ENCODE measurements around the gene DUOX1. TPM values are rescaled to one million over a fixed set of nuclear protein-coding genes. Genes with fewer than 3 reads are reported as not detected.

DUOX1 gene
- polyA plus RNA-seq, 1 of the 3 experiments (the other 2 are of a cell fraction) = not detected

GRCh38 chr15:45168751-45169551 lies 39.2 kb downstream of the DUOX1 start:
- TF ChIP-seq ZBTB33 (IDR thresholded peaks at IDR 0.05; ENCODE audit: borderline replicate concordance, low read depth) = no peak
- 0 out of 2 replicates have a peak, but pooled peaks have one; percentile 22 for TF ChIP-seq MXI1 (IDR thresholded peaks at IDR 0.05; ENCODE audit: low read depth, low read length)
- no peak for TF ChIP-seq PBX3 (IDR thresholded peaks at IDR 0.05)
- Histone ChIP-seq H3K27me3 (ENCODE audit: insufficient read depth) (no peaks in the 10 kb centered on the region), H4K20me1 (ENCODE audit: insufficient read depth) (no peaks in the 10 kb centered on the region), H3F3A (replicated peaks; ENCODE audit: insufficient read depth) (peaks cover 6% of the 10 kb centered on the region), H3K9me3 (no peaks in the 10 kb centered on the region), H3K4me1 (ENCODE audit: control insufficient read depth in 1 of 2, insufficient read depth in 2 of 2, low read depth in 1 of 2, low read length in 1 of 2) (peaks cover 11 to 71% of the 10 kb centered on the region in 2 experiments), H3K4me2 (no peak overlapping the region), H3K9me2 (no peaks in the 10 kb centered on the region), H3K79me2 (ENCODE audit: insufficient read depth) (peaks cover 10% of the 10 kb centered on the region; the same call in 1 of the 2 replicates), H3K27ac (ENCODE audit: low read depth in 2 of 2, low read length in 1 of 2) (peak overlapping the region; percentile 28 to 100; a peak in 3 of 4 replicates), H2AFZ (ENCODE audit: low read depth) (no peak overlapping the region), H3K4me3 (ENCODE audit: low read depth in 2 of 2, low read length in 1 of 2) (no peak overlapping the region; a peak in 1 of 4 replicates), H3K36me3 (replicated peaks in 1 of 2; ENCODE audit: control insufficient read depth in 1 of 2, insufficient read depth in 2 of 2, low read length in 1 of 2) (peaks cover 0 to 2% of the 10 kb centered on the region in 2 experiments), H3K9ac (no peak overlapping the region)
- peak; percentile 82 for DNase-seq
- WGBS (ENCODE audit: low lambda C conversion rate) = 70% methylated on average over 9 of the region's 9 CpGs
- ChIA-PET CTCF (interaction anchor here (0.7 to 5.9 kb wide), 12 partner anchors 11 to 321 kb away, joined by 3 to 31 read pairs (median 9); partner anchors contain the start of gene SHF), POLR2A (interaction anchor here (0.8 to 5.9 kb wide), 7 partner anchors 8 to 110 kb away, joined by 3 to 97 read pairs (median 6); partner anchors contain the start of gene SHF)

GRCh38 chr15:45169608-45170480 lies 40.0 kb downstream of the DUOX1 start:
- Histone ChIP-seq H4K20me1 (ENCODE audit: insufficient read depth) (no peaks in the 10 kb centered on the region), H3K27me3 (ENCODE audit: insufficient read depth) (no peaks in the 10 kb centered on the region), H3F3A (replicated peaks; ENCODE audit: insufficient read depth) (peaks cover 6% of the 10 kb centered on the region), H3K9ac (no peak overlapping the region), H2AFZ (ENCODE audit: low read depth) (no peak overlapping the region), H3K4me3 (ENCODE audit: low read depth in 2 of 2, low read length in 1 of 2) (no peak overlapping the region; a peak in 1 of 4 replicates), H3K4me2 (no peak overlapping the region), H3K9me2 (no peaks in the 10 kb centered on the region), H3K79me2 (ENCODE audit: insufficient read depth) (peaks cover 10% of the 10 kb centered on the region; the same call in 1 of the 2 replicates), H3K27ac (ENCODE audit: low read depth in 2 of 2, low read length in 1 of 2) (peak overlapping the region; percentile 28 to 100; a peak in 3 of 4 replicates), H3K36me3 (replicated peaks in 1 of 2; ENCODE audit: control insufficient read depth in 1 of 2, insufficient read depth in 2 of 2, low read length in 1 of 2) (peaks cover 0 to 2% of the 10 kb centered on the region in 2 experiments), H3K9me3 (no peaks in the 10 kb centered on the region), H3K4me1 (ENCODE audit: control insufficient read depth in 1 of 2, insufficient read depth in 2 of 2, low read depth in 1 of 2, low read length in 1 of 2) (peaks cover 11 to 76% of the 10 kb centered on the region in 2 experiments)
- POLR2A ChIA-PET = interaction anchor here (0.8 to 5.9 kb wide), 8 partner anchors 9 to 110 kb away, joined by 3 to 97 read pairs (median 6); partner anchors contain the start of gene SHF
- CTCF ChIA-PET = interaction anchor here (1.3 to 5.9 kb wide), 8 partner anchors 7 to 320 kb away, joined by 3 to 31 read pairs (median 14); partner anchors contain the start of gene SHF
- 47% methylated on average over 3 of the region's 4 CpGs for WGBS (ENCODE audit: low lambda C conversion rate)
- DNase-seq = peak; percentile 92
- TF ChIP-seq MAX (IDR thresholded peaks at IDR 0.05; ENCODE audit: low read depth) (no peak), ZBTB33 (IDR thresholded peaks at IDR 0.05; ENCODE audit: borderline replicate concordance, low read depth) (no peak), USF2 (IDR thresholded peaks at IDR 0.05; ENCODE audit: borderline replicate concordance, low read depth, low read length) (no peak), TAF1 (IDR thresholded peaks at IDR 0.05; ENCODE audit: borderline replicate concordance, low read depth, low read length) (no peak), FOXJ3 (CRISPR knock-in tag; IDR thresholded peaks at IDR 0.05) (peak; percentile 86), JUND (IDR thresholded peaks at IDR 0.05) (no peak), POLR2AphosphoS5 (IDR thresholded peaks at IDR 0.05; ENCODE audit: low read depth, low read length) (peak; percentile 45; the same call in 1 of the 2 replicates), GATA2 (CRISPR knock-in tag; IDR thresholded peaks at IDR 0.05) (peak; percentile 57), CHD2 (IDR thresholded peaks at IDR 0.05; ENCODE audit: low read length, partially characterized antibody) (peak; percentile 11), FOSL2 (IDR thresholded peaks at IDR 0.05; ENCODE audit: borderline replicate concordance, low read depth) (no peak), NRF1 (IDR thresholded peaks at IDR 0.05; ENCODE audit: low read depth, low read length) (no peak)
